DMS53 treated with DMSO at 0.1 percent for 48 hours (cell line): ENCODE results near the gene CEACAM5.
"Not testable (repeated sequence)": the region's sequence is repeated elsewhere in the genome, so short reads cannot be mapped to it uniquely, and the experiment has no call there.

Experiments used
- DNase-seq: peaks from one replicate; lab custom pipeline; 2025; ENCODE audit not compliant: unreplicated experiment; lab: John Stamatoyannopoulos, UW

Gene CEACAM5

DNA sequence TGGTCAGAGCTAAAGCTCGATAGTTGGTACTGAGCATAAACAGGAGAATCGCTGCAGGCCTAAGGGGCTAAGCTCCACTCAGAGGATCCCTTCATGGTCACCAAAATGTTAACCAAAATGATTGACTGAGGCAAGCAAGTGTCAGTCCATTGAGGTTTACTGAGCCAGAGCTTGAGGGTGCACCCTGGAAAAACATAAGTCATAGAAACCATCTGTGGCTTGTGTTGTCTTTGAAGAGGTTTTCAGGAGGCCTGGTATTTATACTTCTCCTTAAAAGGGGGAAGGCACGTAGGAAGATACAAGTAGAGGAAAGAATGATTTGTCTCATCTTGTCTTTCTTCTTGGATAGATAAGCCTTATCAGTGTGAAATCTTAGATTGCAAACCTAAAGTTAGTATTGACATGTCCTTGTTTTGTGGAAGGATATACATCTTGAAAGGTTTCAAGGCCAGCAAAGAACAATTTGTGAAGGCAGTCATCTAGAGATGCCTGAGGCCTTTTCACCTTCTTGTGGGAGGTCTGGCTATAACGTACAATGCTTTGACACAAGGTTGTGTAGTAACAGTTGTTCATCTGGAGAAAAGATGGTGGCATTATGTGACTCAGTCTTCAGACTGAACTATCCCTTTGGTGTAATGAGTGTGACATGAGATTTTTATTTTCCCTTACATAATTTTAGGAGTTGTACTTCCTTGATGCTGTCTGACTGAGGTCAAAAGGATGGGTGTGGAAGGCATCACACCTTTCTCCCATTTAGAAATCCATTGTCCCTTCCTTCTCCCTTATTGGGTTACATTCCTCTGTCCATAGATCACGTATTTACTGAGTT is 32.2 kb downstream of the CEACAM5 start:
- DNase-seq = no peak

DNA sequence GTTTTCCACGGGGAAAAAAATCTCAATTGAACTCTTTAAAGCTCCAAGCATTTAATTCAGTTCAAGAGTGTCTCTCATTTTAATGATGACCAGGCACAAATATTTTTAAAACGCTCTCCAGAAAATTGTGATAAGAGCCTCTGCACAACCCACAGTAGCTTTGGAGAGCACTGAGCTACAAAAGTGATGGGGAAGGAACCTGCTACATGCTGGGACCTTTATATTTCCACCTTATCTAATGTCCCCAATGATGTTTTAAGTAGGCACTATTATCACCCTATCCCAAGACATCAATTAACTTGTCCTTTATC is 32.8 kb downstream of the CEACAM5 start:
- no peak for DNase-seq

DNA sequence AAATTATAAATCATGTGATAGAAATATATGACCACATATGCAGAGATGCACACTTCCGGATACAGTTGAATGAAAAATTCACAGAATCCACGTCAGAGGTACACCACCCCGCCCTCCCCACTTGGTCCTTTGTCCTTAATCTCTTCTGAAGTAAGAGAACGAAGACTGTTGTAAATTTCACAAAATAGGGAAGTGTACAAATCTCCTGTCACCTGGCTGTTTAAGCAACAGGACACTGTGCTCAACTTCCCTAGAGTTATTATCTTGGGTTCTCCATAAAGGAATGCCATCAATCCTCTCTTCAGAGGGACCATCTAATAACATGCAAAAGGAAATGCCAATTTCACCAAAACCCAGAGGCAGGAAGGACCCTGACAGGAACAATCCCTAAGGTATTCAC is 36.4 kb downstream of the CEACAM5 start:
- DNase-seq = no peak

DNA sequence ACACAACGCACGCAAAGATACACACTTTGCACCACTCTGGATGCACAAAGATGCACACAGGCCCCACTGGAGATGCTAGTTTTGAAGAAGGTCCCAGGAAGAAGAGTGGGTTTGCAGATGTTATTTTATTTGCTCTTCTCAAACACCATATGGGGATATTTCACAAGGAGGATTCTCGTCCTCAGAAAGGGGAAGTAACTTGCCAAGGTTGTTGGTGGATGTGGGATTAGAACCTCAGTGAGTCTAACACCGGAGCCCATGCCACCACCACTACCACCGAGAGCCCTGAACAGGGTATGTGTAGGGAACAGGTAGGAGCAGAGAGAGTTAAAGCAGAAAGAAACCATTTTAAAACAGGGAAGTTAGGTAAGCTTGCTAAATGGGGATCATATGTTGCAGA is 37.3 kb downstream of the CEACAM5 start:
- DNase-seq = no peak

DNA sequence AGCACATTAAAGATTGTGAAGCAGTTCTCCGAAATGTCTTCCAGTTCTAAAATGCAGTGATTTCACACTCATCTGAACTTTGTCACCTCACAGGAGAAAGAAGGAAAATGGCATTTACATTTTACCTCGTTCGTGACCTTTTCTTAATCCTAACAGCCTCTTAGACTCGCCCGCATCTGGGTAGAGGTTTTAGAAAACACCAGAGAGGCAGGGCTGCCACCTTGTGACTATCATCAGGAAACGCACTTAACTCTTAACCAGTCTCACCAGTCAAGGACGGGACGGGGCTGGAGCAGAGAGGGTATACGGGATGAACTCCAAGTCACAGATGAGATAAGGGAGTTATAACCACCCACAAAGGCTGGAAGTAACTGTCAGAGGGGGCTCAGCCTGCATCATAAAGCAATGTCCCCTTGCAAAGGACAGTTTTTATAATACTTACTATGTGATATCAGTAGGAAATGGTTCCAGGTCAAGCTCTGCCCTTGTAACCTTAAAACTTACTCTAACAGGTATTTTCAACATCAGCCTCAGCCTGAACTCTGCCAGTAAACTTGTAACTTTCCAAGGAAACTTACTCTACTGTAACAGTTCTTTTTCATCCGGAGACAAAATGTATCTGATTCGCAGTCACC is 38.3 kb downstream of the CEACAM5 start:
- peak; percentile 84 for DNase-seq

DNA sequence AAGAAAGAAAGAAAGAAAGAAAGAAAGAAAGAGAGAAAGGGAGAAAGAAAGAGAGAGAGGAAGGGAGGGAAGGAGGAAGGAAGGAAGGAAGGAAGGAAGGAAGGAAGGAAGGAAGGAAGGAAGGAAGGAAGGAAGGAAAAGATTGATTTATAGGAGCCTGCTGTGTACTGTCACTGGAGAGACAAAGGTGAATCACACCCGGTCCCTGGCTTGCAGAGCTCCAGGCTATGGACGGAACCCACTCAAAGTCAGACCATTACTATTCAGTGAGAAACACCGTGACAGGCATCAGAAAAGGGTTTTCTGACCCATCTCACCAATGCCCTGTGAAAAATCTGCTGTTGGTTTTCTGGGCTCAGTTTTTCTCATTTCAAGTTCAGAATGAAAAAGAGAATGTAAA is 39.6 kb downstream of the CEACAM5 start:
- DNase-seq = no peak

DNA sequence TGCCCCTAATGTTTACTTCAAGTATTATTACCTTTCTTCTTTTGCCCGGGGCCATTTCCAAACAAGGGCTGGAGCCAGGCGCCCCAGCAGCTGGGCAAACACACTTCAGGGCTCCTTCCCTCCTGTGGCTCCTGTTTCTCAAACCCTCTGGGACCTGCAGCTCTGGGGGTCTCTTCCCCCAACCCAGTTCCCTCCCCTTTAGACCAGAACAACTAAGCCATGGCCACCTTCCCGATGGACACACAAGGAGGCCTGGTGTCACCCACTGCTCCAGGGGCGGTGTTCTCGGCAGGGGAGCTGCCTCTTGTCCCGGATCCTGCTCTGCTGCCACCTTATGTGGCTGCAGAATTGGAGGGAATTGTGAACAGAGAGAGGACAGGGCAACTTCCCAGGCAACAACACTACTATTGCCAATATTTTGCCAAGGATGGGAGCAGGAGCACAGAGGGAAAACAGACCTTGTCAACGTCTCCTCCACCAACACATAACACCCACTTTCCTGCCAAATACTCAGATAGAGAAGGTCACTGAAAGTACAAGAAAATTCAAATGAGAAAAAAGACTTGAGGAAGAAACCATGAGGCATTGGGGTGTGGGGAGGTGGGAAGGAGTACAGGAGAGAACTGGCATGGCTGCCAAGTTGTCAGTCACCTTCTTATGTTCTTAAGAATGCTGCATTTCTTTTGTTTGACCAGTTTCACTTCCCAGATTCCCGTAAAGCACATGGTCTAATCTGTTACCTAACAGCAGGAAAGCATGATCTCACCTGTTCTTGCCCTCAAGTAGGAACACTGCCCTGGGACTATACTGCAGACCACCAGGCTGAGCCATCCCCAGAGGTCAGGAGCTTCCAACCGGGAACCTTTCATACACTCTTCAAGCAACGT is 42.1 kb downstream of the CEACAM5 start:
- DNase-seq = not testable (repeated sequence)

DNA sequence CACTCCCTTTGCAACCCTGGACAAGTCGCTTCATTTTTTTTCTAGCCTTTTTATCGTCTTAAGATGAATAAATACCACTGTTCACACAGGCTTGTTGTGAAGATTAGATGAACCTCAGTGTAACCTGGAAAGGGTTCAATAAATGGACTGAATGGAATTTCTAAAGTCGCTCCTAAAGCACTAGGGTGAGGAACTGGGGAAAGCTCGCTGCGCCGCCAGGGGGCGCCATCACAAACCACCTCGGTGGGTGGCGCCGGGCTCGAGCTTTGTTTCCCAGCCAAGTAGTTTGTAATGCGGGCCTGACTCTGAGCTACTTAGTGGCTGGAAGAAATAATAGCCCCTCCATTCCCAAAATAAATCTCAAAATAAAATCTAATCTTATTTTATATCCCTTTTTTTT is 44.7 kb downstream of the CEACAM5 start:
- DNase-seq = peak; percentile 32

DNA sequence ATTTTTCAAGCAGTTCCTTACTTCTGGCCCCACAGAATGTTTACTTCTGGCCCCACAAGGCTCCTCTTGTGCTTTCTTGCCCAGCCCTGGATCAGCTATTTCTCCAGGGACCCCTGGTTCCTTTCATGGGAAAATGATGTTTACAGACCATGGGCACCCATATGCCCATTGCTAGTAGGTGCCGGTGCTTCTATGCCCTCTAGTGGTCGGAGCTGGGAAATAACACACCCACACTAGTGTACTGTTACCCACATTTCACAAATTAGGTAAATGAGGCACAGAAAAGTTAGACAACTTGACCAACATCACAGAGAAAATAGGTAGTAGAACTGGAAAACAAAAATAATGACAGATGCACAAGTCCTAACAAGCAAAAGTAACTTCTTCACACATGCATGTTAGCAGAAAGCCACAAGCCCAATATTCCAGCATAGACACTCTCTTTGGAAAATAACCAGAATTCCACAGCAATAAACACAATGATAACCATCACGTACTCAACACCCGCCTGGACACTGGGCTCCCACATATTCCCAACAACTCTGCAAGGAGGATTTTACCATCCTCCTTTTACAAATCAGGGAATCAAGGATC is 45.6 kb downstream of the CEACAM5 start:
- DNase-seq = peak; percentile 50

DNA sequence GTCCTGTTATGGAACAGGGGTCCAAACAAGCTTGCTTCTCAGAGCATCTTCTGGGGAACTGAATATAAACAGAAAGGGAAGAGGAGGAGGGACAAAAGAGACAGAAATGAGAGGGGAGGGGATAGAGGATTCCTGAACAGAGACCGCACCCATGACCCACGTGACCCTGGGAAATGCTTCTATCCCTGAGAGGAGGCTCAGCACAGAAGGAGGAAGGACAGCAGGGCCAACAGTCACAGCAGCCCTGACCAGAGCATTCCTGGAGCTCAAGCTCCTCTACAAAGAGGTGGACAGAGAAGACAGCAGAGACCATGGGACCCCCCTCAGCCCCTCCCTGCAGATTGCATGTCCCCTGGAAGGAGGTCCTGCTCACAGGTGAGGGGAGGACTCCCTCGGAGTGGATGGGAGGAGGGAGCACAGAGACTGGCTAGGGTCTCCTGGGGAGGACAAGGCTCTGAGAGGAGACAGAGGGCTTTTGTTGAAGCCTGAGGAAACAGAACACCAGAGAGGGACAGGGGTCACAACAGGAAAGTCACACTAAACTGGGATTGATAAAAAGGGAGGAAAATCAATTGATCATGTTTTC is 47.0 kb downstream of the CEACAM5 start, which contains the start of gene CEACAM6:
Gene CEACAM6, plus strand, starts transcription at position 203 of the 586 bp plus-strand sequence. Its CDS starts 109 bp downstream, at position 312.
- no peak for DNase-seq

DNA sequence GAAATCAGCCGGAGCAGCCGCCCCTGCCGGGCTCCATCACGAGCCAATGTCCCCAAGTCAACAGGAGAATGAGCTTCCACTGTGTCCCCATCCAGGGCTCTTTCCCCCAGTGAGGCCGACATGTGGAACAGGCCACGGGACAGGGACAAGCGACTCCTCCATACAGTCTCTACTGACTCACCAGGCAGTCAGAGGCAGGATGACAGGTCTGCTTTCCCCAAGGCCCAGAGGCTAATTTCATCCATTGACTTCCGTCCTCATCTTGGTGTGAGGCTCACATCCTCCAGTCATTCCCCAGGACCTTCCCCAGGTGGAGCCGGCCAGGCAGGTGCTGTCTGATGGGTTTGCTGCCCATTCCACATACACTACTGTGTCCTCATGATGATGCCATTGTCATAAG is 50.4 kb downstream of the CEACAM5 start:
- no peak for DNase-seq

DNA sequence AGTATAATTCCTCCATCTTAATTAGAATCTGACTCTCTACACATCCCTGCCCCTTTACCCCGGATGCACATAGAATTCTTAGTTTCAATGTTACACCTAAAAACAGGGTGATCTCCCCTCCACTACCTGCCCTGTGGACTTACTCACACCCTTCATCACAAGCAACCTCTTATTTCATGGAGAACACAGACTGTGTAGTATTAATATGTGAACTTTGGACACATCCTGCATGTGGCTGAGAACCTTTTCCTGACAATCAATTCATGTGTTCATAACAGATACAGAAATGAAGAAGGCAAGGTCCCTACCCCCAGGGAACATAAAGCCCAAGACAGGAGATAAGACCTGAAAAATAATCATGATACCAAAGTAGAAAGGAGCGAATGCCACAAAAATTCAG is 58.7 kb downstream of the CEACAM5 start:
- DNase-seq = no peak

DNA sequence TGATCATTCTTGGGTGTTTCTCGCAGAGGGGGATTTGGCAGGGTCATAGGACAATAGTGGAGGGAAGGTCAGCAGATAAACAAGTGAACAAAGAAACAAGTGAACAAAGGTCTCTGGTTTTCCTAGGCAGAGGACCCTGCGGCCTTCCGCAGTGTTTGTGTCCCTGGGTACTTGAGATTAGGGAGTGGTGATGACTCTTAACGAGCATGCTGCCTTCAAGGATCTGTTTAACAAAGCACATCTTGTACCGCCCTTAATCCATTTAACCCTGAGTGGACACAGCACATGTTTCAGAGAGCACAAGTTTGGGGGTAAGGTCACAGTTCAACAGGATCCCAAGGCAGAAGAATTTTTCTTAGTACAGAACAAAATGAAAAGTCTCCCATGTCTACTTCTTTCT is 59.7 kb downstream of the CEACAM5 start:
- not testable (repeated sequence) for DNase-seq

DNA sequence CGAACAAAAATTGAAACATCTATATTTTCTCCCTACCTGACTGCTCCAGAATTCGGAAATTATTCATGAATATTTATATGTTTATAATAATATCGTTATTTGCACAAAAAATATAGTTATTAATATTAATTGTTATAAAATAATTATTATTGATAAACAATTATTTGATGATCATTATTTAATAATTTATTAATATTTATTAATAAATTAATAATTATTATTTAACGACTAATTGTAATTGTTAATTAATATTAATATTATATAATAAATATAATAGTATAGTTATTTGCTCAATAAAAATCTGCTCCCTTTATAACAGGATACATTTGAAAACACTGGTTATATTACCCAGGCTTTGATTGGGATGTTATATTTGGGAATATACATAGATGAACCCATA is 61.2 kb downstream of the CEACAM5 start:
- DNase-seq = no peak

DNA sequence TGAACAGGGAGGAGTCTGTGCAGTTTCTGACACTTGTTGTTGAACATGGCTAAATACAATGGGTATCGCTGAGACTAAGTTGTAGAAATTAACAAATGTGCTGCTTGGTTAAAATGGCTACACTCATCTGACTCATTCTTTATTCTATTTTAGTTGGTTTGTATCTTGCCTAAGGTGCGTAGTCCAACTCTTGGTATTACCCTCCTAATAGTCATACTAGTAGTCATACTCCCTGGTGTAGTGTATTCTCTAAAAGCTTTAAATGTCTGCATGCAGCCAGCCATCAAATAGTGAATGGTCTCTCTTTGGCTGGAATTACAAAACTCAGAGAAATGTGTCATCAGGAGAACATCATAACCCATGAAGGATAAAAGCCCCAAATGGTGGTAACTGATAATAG is 63.0 kb downstream of the CEACAM5 start:
- DNase-seq = no peak

DNA sequence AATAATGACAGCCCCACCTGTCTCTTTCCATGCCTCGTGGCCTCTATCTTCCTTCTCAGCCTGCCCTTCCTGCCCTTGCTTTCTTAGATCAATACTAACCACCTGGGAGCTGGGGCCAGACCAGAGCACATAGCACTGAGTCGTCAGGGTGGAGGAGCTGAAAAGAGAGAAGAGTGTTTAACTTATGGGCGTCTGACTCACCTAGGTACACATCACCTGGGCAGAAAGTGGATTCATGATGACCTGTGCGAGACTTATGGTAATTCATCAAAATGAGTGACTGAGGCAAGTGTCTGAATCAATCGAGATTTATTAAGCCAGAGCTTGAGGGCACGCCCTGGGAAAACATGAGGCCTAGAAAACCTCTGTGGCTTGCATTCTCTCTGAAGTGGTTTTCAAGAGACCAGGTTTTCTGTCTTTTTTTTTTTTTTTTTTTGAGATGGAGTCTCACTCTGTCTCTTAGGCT is 66.1 kb downstream of the CEACAM5 start:
- peak; percentile 99 for DNase-seq

DNA sequence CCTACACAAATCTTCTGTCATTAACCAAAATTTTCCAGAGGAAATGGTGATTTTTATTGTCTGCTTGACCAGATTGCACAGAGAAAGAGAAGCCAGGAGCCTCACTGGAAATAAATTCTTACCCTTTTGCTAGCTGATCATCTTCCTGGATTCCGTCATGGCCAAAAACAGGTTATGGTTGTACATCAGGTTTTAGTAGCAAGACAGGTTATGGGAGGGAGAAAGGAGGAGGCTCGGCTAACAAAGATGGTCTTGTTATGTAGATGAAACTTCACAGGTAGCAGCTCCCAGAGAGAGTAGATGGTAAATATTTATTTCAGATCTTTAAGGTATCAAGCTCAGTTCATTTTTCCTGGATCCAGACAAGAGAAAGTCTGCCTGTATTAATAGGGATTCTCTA is 68.3 kb downstream of the CEACAM5 start:
- peak; percentile 19 for DNase-seq
